Measurements from ENCODE around the gene ABCB8.

DNA sequence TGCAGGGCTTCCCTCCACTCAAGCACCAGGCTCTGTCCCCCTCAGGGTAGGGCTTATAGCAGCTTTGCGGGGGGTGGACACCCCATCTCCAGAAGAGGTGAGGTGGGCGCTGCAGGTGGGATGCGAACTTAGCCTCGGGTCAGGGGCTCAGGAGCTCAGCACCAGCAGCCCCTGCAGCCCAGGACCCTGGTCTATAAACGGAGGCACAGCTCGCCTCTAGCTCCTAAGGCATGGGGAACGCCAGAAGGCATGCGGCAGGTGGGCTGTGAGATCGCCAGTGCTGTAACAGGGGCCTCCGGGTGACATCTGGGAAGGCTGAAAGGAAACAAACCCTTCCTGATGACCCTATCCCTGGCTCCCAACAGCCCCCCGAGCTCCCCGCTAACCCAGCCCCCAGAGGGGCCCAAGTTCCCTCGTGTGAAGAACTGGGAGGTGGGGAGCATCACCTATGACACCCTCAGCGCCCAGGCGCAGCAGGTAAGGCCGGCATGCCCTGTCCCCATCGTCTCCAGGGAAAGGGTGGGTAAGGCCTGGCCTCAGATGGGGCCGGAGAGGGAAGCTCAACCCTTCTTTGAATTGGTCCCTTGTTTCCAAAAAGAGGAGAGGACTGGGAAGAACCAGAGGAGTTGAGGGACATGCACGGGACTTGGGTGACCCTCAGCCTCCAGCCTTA lies 33.3 kb upstream of the ABCB8 start:
- TF ChIP-seq POLR2A (IDR thresholded peaks at IDR 0.05) (no peak), EP300 (IDR thresholded peaks at IDR 0.05) (no peak), POLR2AphosphoS5 (IDR thresholded peaks at IDR 0.05) (no peak)
- TF ChIP-seq, protein P1, sequence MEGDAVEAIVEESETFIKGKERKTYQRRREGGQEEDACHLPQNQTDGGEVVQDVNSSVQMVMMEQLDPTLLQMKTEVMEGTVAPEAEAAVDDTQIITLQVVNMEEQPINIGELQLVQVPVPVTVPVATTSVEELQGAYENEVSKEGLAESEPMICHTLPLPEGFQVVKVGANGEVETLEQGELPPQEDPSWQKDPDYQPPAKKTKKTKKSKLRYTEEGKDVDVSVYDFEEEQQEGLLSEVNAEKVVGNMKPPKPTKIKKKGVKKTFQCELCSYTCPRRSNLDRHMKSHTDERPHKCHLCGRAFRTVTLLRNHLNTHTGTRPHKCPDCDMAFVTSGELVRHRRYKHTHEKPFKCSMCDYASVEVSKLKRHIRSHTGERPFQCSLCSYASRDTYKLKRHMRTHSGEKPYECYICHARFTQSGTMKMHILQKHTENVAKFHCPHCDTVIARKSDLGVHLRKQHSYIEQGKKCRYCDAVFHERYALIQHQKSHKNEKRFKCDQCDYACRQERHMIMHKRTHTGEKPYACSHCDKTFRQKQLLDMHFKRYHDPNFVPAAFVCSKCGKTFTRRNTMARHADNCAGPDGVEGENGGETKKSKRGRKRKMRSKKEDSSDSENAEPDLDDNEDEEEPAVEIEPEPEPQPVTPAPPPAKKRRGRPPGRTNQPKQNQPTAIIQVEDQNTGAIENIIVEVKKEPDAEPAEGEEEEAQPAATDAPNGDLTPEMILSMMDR (IDR thresholded peaks at IDR 0.05), result no peak
